Measurements from ENCODE around the gene CELF4.
A peak's percentile ranks its signal among the peaks of the same experiment; 100 is the strongest.

Gene CELF4

DNA sequence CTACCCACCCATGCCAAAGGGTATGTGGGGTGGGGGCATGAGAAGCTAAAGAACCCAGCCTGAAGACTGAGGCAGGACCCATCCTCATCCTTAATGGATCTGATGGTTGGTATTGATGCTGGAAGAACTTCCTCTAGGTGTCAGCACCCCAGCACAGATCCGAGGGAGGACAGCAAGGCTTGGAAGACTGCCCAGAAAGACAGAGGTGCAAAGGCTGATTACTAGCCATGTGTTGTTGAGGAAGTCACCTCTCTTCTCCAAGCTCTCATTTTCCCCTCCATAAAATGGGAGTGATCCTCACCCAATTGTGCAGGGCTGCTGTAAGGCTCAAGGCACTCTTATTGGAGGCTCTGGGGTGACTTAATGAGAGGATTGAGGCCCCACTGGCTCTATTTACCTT is 256.5 kb downstream of the CELF4 start:
- Histone ChIP-seq H3K9me3 (ENCODE audit: low read depth, low read length) (no peaks in the 10 kb centered on the region), H3K9ac (ENCODE audit: insufficient read length) (no peak overlapping the region), H3K27ac (no peak overlapping the region), H3K4me3 (no peak overlapping the region), H3K36me3 (ENCODE audit: insufficient read depth, low read length) (no peaks in the 10 kb centered on the region)
- DNase-seq (ENCODE audit: low read depth, low spot score) = no peak
- TF ChIP-seq POLR2AphosphoS5 (IDR thresholded peaks at IDR 0.05; ENCODE audit: borderline replicate concordance, low read depth, low read length) (no peak), FOXP2 (optimal IDR thresholded peaks at IDR 0.05; ENCODE audit: control extremely low read depth, extremely low read length, insufficient read depth) (no peak), EZH2 (IDR thresholded peaks at IDR 0.05) (no peak)

DNA sequence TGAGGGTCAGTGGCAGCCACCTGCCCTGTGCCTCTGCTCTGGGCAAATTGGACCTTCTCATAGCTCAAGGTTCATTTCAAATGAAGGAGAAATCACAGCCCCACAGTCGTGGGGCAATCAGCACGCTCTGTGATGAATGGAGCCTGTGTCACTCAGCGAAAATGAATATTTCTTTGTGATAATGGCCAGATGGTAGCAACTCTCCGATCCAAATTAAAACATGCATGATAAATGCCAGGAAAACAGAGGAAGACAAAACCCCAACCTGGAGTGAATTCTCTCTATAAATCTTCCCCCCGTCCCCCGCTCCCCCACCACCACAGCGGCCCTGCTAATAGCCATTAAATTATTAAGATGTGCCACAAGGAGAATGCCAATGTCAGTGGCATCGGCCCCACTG is 258.4 kb downstream of the CELF4 start:
- DNase-seq (ENCODE audit: low read depth, low spot score) = no peak
- H3K36me3 ChIP-seq (ENCODE audit: insufficient read depth, low read length) = no peaks in the 10 kb centered on the region
- no peak for TF ChIP-seq EZH2 (IDR thresholded peaks at IDR 0.05)
- TF ChIP-seq POLR2AphosphoS5 (IDR thresholded peaks at IDR 0.05; ENCODE audit: borderline replicate concordance, low read depth, low read length) = no peak
- TF ChIP-seq FOXP2 (optimal IDR thresholded peaks at IDR 0.05; ENCODE audit: control extremely low read depth, extremely low read length, insufficient read depth) = no peak
- no peaks in the 10 kb centered on the region for H3K9me3 ChIP-seq (ENCODE audit: low read depth, low read length)
- H3K27ac ChIP-seq = no peak overlapping the region
- no peak overlapping the region for H3K9ac ChIP-seq (ENCODE audit: insufficient read length)
- no peak overlapping the region for H3K4me3 ChIP-seq

DNA sequence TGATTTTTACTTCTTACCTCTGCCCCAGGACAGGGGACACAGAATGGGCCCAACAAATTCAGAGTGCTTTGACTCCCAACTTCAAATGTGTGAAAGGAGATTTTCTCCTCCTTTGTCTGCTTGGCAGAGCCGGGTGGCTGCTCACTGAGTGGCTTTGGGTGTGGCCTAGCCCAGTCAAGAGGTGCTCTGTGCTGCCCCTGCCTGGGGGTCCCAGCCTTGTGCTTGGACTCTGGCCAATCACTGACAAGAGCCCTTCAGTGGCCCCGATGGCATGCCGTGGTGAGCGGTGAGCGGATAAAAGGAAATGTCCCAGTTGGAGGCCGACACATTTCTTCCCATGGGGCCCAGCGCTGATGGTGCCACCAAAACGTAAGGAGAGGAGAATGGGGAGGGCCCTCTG is 259.2 kb downstream of the CELF4 start:
- DNase-seq (ENCODE audit: low read depth, low spot score) = no peak
- TF ChIP-seq FOXP2 (optimal IDR thresholded peaks at IDR 0.05; ENCODE audit: control extremely low read depth, extremely low read length, insufficient read depth) = no peak
- TF ChIP-seq EZH2 (IDR thresholded peaks at IDR 0.05) = no peak
- TF ChIP-seq POLR2AphosphoS5 (IDR thresholded peaks at IDR 0.05; ENCODE audit: borderline replicate concordance, low read depth, low read length) = no peak
- Histone ChIP-seq H3K9ac (ENCODE audit: insufficient read length) (no peak overlapping the region), H3K27ac (no peak overlapping the region), H3K36me3 (ENCODE audit: insufficient read depth, low read length) (no peaks in the 10 kb centered on the region), H3K4me3 (no peak overlapping the region), H3K9me3 (ENCODE audit: low read depth, low read length) (no peaks in the 10 kb centered on the region)

DNA sequence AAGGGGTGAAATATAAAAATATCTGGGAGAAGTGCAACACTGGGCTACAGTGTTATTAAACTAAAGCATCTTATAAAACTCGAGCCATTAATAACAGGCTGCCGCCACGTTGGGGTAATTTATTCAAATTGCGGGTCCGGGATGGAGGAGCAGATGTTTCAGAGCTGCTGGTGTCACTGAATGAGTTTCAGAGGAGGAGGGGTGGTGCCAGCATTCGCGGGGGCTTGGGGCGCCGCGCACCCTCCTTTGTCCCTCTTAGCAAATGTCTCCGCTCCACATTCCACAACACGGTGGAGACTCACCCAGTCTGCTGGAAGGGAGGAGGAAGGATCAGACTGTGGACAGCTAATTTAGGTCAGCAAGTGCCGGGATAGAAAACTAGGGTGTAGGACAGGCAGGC is 260.5 kb downstream of the CELF4 start:
- no peaks in the 10 kb centered on the region for H3K9me3 ChIP-seq (ENCODE audit: low read depth, low read length)
- no peak for DNase-seq (ENCODE audit: low read depth, low spot score)
- no peak overlapping the region for H3K9ac ChIP-seq (ENCODE audit: insufficient read length)
- no peak overlapping the region for H3K4me3 ChIP-seq
- H3K27ac ChIP-seq = no peak overlapping the region
- no peaks in the 10 kb centered on the region for H3K36me3 ChIP-seq (ENCODE audit: insufficient read depth, low read length)
- TF ChIP-seq FOXP2 (optimal IDR thresholded peaks at IDR 0.05; ENCODE audit: control extremely low read depth, extremely low read length, insufficient read depth) (no peak), EZH2 (IDR thresholded peaks at IDR 0.05) (no peak), POLR2AphosphoS5 (IDR thresholded peaks at IDR 0.05; ENCODE audit: borderline replicate concordance, low read depth, low read length) (no peak)

DNA sequence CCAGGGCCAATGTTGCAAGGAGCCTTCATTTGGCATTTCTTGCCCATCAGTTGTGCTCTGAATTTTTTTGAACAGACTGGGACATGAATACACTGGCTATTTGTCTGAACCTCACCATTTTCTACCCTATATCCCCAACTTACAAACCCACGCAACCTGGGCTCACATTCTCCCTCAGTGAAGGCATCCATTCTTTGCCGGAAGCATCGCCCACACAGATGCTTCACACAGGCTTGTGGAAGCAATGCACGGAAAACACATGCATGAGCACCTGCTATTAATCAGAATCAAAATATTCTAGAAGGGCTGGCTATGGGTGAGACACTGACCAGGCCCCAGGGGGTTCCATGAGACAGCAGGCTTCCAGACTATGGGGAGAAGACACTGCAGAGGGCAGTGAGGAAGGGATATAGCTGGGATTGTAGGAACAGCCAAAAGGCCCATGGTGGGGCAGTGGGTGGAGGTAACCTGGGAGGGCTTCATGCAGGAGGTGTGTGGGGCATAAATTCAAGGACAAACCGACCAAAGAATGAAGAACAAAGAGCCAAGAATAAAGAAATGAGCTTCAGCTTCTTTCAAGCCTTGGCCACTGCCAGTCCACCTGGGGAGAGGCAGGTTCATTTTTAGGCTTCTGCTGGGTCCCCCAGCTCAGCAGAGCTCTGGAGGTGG is 261.5 kb downstream of the CELF4 start:
- H3K27ac ChIP-seq = no peak overlapping the region
- DNase-seq (ENCODE audit: low read depth, low spot score) = no peak
- no peaks in the 10 kb centered on the region for H3K36me3 ChIP-seq (ENCODE audit: insufficient read depth, low read length)
- TF ChIP-seq POLR2AphosphoS5 (IDR thresholded peaks at IDR 0.05; ENCODE audit: borderline replicate concordance, low read depth, low read length) = no peak
- no peak for TF ChIP-seq FOXP2 (optimal IDR thresholded peaks at IDR 0.05; ENCODE audit: control extremely low read depth, extremely low read length, insufficient read depth)
- no peak for TF ChIP-seq EZH2 (IDR thresholded peaks at IDR 0.05)
- H3K9ac ChIP-seq (ENCODE audit: insufficient read length) = no peak overlapping the region
- no peaks in the 10 kb centered on the region for H3K9me3 ChIP-seq (ENCODE audit: low read depth, low read length)
- H3K4me3 ChIP-seq = no peak overlapping the region

DNA sequence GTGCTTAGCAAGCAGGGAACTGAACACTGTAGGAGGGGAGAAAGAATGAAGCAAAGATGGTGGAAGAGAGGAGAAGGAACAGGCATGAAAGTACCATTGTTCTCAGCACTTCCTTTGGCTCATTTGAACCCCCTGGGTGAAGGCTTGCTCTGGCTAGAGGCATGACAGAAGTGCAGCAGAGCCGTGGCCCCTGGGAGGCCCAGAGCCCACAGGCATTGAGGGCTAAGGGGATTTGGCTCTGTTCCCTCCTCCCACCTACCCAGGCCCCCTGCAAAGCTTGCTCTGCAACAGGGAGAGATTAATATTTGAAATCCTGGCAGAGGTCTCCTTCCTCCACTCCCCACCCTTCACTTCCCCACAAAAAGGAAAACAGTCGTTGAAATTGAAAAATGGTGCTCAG is 262.6 kb downstream of the CELF4 start:
- Histone ChIP-seq H3K9me3 (ENCODE audit: low read depth, low read length) (no peaks in the 10 kb centered on the region), H3K27ac (peak overlapping the region; percentile 63), H3K9ac (ENCODE audit: insufficient read length) (peak overlapping the region; percentile 7), H3K4me3 (no peak overlapping the region), H3K36me3 (ENCODE audit: insufficient read depth, low read length) (no peaks in the 10 kb centered on the region)
- no peak for DNase-seq (ENCODE audit: low read depth, low spot score)
- TF ChIP-seq POLR2AphosphoS5 (IDR thresholded peaks at IDR 0.05; ENCODE audit: borderline replicate concordance, low read depth, low read length) = no peak
- TF ChIP-seq EZH2 (IDR thresholded peaks at IDR 0.05) = no peak
- no peak for TF ChIP-seq FOXP2 (optimal IDR thresholded peaks at IDR 0.05; ENCODE audit: control extremely low read depth, extremely low read length, insufficient read depth)

DNA sequence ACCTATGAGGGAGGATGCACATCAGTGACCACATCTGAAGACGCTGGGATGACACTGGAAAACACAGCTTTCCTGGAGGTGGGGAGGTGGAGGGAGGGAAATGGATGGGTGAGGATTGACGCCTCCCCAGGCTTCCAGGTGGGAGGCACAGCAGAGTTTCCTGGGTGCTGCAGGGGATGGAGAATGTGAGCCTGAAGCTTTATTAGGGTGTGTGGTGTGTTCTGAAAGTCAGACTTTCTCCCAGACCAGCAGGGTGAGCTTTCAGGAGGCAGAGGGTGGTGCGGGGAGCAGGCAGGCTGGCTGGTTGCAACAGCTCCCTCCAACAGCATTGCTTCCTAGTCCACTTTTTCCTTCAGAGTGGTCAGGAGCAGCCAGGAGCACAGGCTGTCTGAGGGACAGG is 263.1 kb downstream of the CELF4 start:
- H3K4me3 ChIP-seq = no peak overlapping the region
- no peak overlapping the region for H3K9ac ChIP-seq (ENCODE audit: insufficient read length)
- H3K27ac ChIP-seq = peak overlapping the region; percentile 63; the same call in 1 of the 2 replicates
- no peaks in the 10 kb centered on the region for H3K9me3 ChIP-seq (ENCODE audit: low read depth, low read length)
- DNase-seq (ENCODE audit: low read depth, low spot score) = no peak
- H3K36me3 ChIP-seq (ENCODE audit: insufficient read depth, low read length) = no peaks in the 10 kb centered on the region
- TF ChIP-seq POLR2AphosphoS5 (IDR thresholded peaks at IDR 0.05; ENCODE audit: borderline replicate concordance, low read depth, low read length) (no peak), FOXP2 (optimal IDR thresholded peaks at IDR 0.05; ENCODE audit: control extremely low read depth, extremely low read length, insufficient read depth) (no peak), EZH2 (IDR thresholded peaks at IDR 0.05) (no peak)

DNA sequence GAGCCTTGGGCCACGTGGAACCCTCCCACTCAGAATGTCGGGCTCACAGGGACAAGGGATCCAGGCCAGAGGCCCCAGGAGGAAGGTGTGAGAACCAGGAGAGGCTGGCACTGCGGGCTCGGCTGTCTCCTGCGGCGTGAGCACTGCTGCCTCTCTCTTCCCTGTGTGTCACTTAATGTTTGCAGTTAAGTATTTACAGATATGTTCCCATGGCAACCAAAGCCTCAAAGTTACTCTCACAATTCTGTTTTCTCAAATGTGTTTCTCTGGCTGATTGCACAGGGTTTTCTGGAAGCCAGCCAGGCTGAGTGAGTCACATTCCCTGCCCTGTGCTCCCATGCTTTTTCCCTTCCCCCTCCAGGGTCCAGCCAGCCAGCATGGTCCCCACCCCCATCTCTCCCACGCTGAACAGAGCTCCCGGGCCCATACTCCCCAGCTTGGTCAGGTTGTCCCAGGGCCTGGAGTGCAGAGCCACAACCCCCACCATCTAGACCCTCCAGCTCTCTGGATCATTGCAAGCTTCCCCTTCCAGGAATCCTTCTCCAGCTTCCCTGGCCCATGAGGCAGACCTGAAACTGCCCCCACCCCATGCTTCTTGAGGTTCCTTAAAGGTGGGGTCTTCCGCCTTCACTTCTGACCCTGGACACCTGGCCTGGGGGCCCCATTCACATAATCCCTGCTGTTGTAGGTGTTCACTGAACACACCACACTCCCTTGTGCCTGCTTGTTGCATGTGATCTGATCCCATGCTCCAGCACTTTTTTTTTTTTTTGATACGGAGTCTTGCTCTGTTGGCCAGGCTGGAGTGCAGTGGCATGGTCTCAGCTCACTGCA is 265.9 kb downstream of the CELF4 start:
- TF ChIP-seq POLR2AphosphoS5 (IDR thresholded peaks at IDR 0.05; ENCODE audit: borderline replicate concordance, low read depth, low read length) = no peak
- peak; percentile 88 for TF ChIP-seq FOXP2 (optimal IDR thresholded peaks at IDR 0.05; ENCODE audit: control extremely low read depth, extremely low read length, insufficient read depth)
- no peak for TF ChIP-seq EZH2 (IDR thresholded peaks at IDR 0.05)
- Histone ChIP-seq H3K27ac (peak overlapping the region; percentile 51; the same call in 1 of the 2 replicates), H3K9ac (ENCODE audit: insufficient read length) (no peak overlapping the region), H3K36me3 (ENCODE audit: insufficient read depth, low read length) (no peaks in the 10 kb centered on the region), H3K4me3 (peak overlapping the region; percentile 8; the same call in 1 of the 2 replicates), H3K9me3 (ENCODE audit: low read depth, low read length) (no peaks in the 10 kb centered on the region)
- DNase-seq (ENCODE audit: low read depth, low spot score) = peak; percentile 93

Data from SK-N-MC (cell line).